ENCODE results near the gene TBCD.

TBCD gene

GRCh38 chr17:82889496-82890338 is 137.9 kb downstream of the TBCD start:
- no peak for DNase-seq

DNA sequence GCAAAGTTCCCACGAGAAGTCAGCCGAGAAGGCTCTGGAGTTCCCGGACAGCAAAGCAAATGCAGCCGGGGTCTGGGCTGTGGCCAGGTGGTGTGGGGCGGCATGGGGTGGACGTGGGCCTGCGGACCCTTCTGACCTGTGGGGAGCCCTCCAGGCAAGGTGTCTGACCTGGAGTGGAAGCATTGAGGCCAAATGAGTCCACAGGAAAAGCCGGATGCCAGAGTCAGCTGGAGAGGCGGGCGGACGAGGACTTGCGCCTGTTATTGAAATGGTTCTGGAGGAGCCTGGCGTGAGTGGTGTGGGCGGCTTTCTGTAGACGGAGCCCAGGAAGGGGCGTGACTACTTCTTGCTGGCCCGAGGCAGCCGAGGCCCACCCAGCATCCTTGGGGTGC is 138.5 kb downstream of the TBCD start:
- DNase-seq, result no peak

GRCh38 chr17:82890926-82891678 is 139.2 kb downstream of the TBCD start:
- DNase-seq, result no peak

DNA sequence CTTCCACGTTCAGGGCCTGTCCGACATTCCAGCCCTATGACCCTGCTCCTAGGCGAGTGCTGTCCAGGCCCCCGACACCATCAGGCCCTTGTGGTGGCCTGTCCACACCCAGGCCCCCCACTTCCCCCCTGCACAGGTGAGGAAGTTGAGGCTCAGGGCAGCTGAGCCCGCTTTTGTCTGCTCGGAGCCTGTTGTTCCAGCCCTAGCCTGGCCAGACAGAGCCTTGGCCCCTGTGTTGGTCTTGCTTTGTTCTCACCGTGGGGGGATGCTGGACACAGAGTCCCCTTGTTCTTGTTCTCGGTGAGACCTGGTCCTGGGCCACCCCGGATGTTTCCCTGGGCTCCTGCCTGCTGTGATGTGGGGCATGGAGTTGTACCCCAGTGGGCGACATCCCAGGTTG is 140.0 kb downstream of the TBCD start:
- no peak for DNase-seq

- DNase-seq, result peak; percentile 81
These were observed 141.2 kb downstream of the TBCD start for GRCh38 chr17:82892899-82893565.

DNA sequence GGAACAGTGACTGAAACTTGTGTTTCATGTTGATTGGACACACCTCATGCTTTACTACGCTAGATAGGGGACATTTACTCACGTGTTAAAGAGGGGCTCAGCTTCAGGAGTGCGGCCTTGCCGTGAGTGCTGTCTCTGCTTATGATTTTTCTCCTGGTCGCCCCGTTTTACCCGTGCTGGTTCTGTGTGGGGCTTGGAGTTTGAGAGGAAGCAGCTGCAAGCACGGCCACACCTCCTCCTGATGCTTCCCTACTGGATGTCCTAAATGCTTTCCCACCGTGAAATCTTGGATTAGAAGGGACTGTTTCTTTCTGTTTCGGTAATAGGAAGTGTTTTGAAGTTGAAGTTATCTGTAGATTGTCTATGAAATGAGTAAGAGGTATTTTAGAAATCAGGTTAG is 141.9 kb downstream of the TBCD start:
- DNase-seq, result no peak

- no peak for DNase-seq
These were observed 142.5 kb downstream of the TBCD start for GRCh38 chr17:82894389-82894788.

DNA sequence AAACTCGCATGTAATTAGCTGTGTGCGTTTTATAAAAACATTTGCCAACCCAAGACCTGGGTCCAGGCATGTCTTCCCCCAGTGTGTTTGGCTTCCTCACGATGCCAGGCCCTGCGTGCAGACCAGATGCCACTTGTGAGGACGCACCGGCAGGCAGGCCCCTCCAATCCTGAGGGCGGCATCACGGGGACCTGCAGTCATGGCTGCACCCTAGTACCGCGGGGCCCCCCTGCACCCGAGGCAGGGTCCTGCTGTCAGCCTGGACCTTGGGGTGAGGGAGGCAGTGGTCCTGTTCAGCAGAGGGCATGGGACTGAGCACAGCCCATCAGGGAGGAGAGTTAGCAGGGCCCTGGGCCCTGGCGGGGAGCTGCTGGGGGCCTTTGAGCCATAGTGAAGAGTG is 143.2 kb downstream of the TBCD start:
- DNase-seq, result no peak

DNA sequence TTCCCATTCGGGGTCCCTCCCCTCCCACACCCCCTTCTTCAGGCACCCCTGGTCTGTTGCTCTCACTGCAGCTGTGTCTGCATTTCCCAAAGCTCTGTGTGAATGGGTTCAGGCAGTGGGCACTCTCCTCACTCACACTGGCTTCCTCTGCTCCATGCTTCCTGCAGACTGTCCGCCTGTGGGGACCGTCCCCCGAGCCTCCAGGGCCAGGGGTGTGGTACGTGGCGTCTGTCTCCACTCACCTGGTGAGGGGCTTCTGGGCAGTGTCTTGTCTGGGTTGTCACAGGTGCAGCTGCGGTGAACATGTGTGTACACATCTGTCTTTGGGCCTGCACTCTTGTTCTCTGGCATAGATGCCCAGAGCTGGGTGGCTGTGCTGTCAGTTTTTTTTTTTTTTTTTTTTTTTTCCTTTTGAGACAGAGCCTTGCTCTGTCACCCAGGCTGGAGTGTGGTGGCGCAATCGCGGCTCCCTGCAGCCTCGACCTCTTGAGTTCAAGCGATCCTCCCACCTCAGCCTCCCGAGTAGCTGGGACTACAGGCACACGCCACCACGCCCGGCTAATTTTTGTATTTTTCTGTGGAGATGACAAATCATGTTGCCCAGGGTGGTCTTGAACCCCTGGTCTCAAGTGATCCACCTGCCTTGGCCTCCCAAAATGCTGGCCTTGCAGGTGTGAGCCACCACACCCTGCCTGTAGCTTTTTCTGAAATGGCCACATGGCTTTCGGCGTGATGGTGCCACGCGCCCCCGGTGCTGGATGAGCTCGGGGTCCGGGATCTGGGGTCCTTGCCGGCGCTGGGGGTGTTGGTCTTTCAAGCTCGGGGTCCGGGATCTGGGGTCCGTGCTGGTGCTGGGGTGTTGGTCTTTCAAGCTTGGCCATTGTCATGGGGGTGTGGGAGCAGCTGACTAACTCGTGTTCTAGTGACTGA is 144.5 kb downstream of the TBCD start:
- DNase-seq, result no peak

GRCh38 chr17:82897514-82898249 is 145.8 kb downstream of the TBCD start:
- no peak for DNase-seq

DNA sequence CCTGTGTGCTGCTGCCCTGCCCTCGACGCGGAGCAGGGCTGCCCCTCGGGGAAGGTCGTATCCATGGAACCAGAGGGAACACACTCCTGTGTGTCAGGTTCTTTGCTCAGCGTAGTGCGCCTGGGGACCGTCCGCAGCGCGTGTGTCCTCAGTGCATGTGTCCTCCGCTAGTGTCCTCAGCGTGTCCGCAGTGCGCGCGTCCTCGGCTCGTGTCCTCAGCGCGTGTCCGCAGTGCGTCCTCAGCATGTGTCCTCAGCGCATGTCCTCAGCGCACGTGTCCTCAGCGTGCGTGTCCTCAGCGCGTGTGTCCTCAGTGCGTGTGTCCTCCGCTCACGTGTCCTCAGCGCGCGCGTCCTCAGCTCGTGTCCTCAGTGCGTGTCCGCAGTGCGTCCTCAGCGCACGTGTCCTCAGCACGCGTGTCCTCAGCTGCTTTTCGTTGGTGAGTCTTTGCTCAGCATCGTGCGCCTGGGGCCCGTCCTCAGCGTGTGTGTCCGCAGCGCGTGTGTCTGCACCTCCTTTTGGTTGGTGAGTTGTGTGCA is 147.2 kb downstream of the TBCD start:
- no peak for DNase-seq

GRCh38 chr17:82899941-82900340 is 148.1 kb downstream of the TBCD start:
- no peak for DNase-seq

DNA sequence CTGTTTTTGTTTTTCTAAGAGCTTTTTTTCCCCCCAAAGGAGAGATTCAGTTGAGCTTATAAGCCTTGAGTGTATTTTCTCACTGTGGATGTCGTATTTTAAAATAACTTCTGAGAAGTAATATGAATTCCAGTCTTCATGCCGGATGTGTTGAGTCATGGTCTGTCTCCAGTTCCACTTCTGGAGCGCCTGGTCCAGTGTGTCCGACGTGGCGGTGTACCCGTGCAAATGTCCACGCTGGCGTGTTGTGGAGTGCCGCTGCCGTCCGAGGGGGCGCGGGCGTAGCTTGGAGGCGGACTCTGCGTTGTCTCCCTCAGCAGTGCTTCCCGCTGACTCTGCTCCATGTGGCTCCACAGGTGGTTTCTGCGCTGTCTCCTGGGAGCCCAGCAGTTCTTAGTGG is 148.9 kb downstream of the TBCD start:
- DNase-seq, result no peak

DNA sequence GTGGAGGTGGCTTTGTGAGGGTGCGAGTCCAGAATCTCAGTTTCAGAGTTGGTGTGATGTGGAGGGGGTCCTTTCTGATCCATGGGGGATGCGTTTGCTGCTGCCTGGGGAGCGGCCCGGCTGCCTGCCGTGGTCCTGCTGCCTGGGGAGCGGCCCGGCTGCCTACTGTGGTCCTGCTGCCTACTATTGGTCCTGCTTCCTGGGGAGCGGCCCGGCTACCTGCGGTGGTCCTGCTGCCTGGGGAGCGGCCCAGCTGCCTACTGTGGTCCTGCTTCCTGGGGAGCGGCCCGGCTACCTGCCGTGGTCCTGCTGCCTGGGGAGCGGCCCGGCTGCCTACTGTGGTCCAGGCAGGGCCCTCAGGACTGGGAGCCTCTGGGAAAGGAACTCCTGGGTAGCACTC is 149.5 kb downstream of the TBCD start:
- DNase-seq, result no peak

DNA sequence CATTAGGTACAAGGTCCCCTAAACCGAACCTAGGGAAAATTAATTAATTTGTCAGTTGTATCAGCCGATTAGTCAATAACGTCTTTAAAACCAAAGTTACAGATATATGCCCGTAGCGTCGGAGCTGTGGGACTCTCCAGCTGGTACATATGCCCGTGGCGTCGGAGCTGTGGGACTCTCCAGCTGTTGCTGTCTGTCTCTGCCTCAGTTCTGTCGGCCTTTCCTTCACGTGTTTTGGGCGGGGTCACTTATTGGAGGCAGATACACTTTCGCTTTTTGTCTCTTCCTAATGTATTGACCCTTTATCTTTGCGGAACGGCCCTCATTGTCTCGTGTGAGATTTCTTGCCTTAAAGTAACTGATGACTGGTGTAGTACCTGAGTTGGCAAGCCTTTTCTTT is 150.0 kb downstream of the TBCD start:
- DNase-seq, result no peak

- no peak for DNase-seq
These were observed 151.4 kb downstream of the TBCD start for GRCh38 chr17:82902972-82903874.

DNA sequence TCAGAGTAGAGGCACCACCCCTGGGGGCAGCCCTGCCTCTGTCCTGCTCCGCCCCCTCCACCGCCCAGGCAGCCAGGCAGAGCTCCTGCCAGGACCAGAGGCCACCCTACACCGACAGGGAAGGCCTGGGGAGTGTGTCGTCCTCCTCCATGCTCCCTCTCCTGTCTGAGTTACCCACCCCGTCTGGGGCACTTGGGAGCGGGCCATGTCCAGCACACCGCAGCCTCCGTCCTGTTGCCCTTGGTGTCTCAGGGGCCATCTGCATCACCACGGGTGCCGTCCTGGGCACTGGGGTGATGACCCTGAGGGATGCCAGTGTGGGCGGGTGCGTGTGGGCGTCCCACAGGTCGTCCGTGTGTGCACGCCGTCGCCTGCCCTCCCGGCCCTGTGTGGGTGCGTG is 153.3 kb downstream of the TBCD start:
- no peak for DNase-seq

DNA sequence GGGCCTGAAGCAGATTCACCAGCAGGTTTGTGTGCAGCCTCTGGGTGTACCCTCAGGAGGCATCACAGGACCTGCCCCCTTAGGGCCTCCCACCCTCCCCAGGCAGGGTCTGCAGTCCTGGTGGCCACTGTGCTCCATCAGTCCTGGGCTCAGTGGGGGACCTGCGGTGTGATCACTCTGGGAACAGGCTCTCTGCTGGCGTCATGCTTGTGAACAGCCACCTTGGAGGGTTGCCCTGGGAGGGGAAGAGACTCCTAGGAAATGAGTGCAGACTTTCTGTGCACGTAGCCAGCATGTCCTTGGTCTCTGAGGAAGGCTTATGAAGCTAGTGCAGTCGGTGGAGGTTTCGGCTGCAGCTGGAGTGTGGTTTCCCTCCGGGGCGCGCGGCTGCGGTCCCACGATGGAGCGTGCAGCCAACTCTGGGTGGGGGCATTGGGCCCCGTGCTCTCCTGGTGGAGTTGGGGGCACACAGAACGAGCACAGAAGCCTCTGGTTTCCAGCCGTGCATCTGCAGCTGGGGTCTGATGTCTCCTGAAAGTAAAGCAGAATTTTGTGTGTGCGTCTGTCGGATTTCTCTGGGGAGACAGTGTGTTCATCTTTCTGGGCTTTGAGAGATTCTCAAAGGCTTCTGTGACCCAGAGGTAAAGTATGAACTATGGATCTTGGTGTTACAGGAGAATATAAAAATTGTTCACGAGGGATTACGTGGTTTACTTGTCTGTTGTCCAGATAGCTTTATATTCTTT is 156.1 kb downstream of the TBCD start:
- no peak for DNase-seq

DNA sequence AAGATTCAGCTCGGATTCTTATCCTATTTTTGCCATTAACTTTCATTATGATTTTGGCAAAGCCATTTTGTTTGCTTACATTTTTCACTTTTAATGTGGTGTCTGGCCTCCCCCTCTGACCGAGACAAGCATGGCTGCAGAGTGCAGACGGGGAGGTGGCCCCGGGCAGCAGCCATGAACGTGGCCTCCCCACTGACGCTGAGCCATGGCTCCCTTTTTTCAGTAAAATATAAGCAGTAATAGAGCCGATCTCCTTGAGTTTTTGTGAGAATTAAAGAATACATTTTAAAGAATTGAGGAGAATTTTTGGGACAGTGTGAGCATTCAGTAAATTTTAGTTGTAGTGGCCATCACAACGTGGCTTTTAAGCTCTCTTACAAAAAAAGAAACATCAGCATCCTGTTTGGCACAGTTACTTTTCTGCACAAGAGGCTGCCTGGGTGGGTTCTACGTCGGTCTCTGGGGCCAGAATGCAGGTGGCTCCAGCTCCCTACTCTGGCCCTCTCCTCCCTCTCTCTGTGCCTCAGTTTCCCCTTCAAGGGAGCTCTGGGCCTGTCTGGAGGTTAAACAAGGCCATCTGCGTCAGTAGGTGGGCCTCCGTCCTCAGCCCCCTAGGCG is 156.8 kb downstream of the TBCD start:
- no peak for DNase-seq

All from activated CD8-positive, alpha-beta memory T cell treated with anti-CD3 and anti-CD28 coated beads, Interleukin-2, amount 50 U/mL, for 4 hours (primary cell).